ENCODE data around the gene DENND1A.

DNA sequence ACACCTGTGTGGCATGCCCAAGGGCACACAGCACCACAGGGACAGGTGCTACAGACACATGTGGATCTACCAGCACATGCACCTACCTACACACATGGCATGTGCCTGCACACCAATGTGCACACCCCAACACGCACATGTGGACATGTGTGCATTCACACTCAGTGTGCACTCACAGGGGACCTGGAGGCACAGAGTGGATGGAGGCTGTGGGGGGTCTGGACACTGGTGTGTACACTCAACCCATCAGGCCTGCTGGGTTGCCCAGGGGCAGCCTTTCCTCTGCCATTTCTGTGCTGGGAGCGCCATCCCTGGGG lies 572.2 kb downstream of the DENND1A start:
- no peak for TF ChIP-seq POLR2AphosphoS5 (IDR thresholded peaks at IDR 0.05; ENCODE audit: borderline replicate concordance, low read depth, low read length)
- no peak for TF ChIP-seq EZH2 (IDR thresholded peaks at IDR 0.05)
